Measurements from ENCODE around the gene TRIM14.
"Not testable (repeated sequence)": the region's sequence is repeated elsewhere in the genome, so short reads cannot be mapped to it uniquely, and the experiment has no call there.

The TRIM14 gene

GRCh38 chr9:98142182-98142907, 23.3 kb upstream of the TRIM14 start:
- DNase-seq: peak in 25 of 58 donors; percentile 5 to 48 (median 20)

GRCh38 chr9:98140503-98140902, 21.5 kb upstream of the TRIM14 start:
- DNase-seq: no peak

- DNase-seq: no peak
Observed at GRCh38 chr9:98136489-98136888, 17.5 kb upstream of the TRIM14 start.

GRCh38 chr9:98135938-98136337, 16.9 kb upstream of the TRIM14 start:
- no peak for DNase-seq

- no peak for DNase-seq
Observed at GRCh38 chr9:98135558-98135934, 16.5 kb upstream of the TRIM14 start.

- no peak for DNase-seq
Observed at GRCh38 chr9:98134702-98135557, 15.9 kb upstream of the TRIM14 start.

- no peak for DNase-seq
Observed at GRCh38 chr9:98132806-98133631, 14.0 kb upstream of the TRIM14 start.

GRCh38 chr9:98132158-98132557, 13.1 kb upstream of the TRIM14 start:
- DNase-seq: no peak

- DNase-seq: no peak
Observed at GRCh38 chr9:98130576-98131228, 11.7 kb upstream of the TRIM14 start.

GRCh38 chr9:98130060-98130459, 11.0 kb upstream of the TRIM14 start:
- not testable (repeated sequence) for DNase-seq

- DNase-seq: peak in 2 of 58 donors; percentile 8 to 12
Observed at GRCh38 chr9:98129451-98129881, 10.4 kb upstream of the TRIM14 start.

- DNase-seq: no peak
Observed at GRCh38 chr9:98128316-98128715, 9.3 kb upstream of the TRIM14 start.

- no peak for DNase-seq
Observed at GRCh38 chr9:98127226-98127625, 8.2 kb upstream of the TRIM14 start.

- DNase-seq: no peak
Observed at GRCh38 chr9:98124637-98125426, 5.8 kb upstream of the TRIM14 start.

GRCh38 chr9:98124091-98124490, 5.1 kb upstream of the TRIM14 start:
- not testable (repeated sequence) for DNase-seq

- no peak for DNase-seq
Observed at GRCh38 chr9:98121058-98121457, 2.0 kb upstream of the TRIM14 start.

- DNase-seq: no peak
Observed at GRCh38 chr9:98120476-98120875, 1.5 kb upstream of the TRIM14 start.

GRCh38 chr9:98117984-98118639, 910 bp downstream of the TRIM14 start:
- DNase-seq: no peak

GRCh38 chr9:98117097-98117496, 1.9 kb downstream of the TRIM14 start:
- DNase-seq: not testable (repeated sequence)

GRCh38 chr9:98109052-98109451, 10.0 kb downstream of the TRIM14 start:
- DNase-seq: no peak
